ENCODE measurements around the gene C8A. TPM values are rescaled to one million over a fixed set of nuclear protein-coding genes. Genes with fewer than 3 reads are reported as not detected.

C8A gene
- total RNA-seq, 1 experiment from 2014 or later: not detected

DNA sequence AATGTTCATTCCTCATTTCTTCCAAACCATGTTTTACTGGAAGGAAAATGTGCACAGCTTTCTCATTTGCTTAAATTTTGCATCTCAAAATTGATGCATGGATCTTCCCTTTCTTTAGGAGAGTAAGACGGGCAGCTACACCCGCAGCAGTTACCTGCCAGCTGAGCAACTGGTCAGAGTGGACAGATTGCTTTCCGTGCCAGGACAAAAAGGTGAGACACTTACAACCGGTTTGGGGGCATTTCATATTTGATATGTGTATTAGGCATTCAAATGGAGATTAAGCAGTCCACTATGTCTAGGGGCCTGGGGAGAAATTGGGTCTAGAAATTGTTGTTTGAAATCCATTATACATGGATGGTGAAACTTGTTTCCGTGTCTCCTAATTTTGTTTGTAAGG, 12.9 kb downstream of the C8A start:
- Histone ChIP-seq H3K14ac (ENCODE audit: insufficient read depth, low read length) (no peak overlapping the region), H4K20me1 (ENCODE audit: control insufficient read depth, insufficient read depth, insufficient read length) (no peaks in the 10 kb centered on the region), H4K8ac (replicated peaks; ENCODE audit: insufficient read length, low read depth, low read length) (no peak overlapping the region), H4K91ac (ENCODE audit: insufficient read length, low read depth, low read length) (no peak overlapping the region), H3K79me1 (ENCODE audit: insufficient read depth, low read depth, low read length, poor library complexity, severe bottlenecking) (no peaks in the 10 kb centered on the region), H3K23me2 (ENCODE audit: insufficient read length, low read depth, low read length, poor library complexity, severe bottlenecking) (no peaks in the 10 kb centered on the region), H3K23ac (ENCODE audit: insufficient read length, low read depth, low read length) (no peak overlapping the region), H3K9me3 (ENCODE audit: control insufficient read depth, low read depth, low read length) (no peaks in the 10 kb centered on the region), H3K79me2 (ENCODE audit: insufficient read depth, low read length) (no peaks in the 10 kb centered on the region), H3K18ac (ENCODE audit: insufficient read length, low read depth, low read length) (no peak overlapping the region), H3K27ac (ENCODE audit: insufficient read length, low read depth, low read length) (no peak overlapping the region), H2BK5ac (ENCODE audit: insufficient read length, low read length) (no peak overlapping the region), H3K56ac (ENCODE audit: insufficient read length, low read depth, low read length) (no peak overlapping the region), H2BK120ac (ENCODE audit: low read depth, low read length, poor library complexity, severe bottlenecking) (no peak overlapping the region), H4K5ac (ENCODE audit: insufficient read length, low read depth, low read length) (no peak overlapping the region), H2BK20ac (ENCODE audit: low read depth, low read length, poor library complexity, severe bottlenecking) (no peak overlapping the region), H3T11ph (ENCODE audit: low read length) (no peak overlapping the region), H3K9ac (ENCODE audit: extremely low read depth, insufficient read length, low read length) (no peak overlapping the region), H2AFZ (ENCODE audit: low read length) (no peak overlapping the region), H2AK5ac (ENCODE audit: insufficient read length, low read length) (no peak overlapping the region), H2BK15ac (ENCODE audit: low read depth, low read length) (no peak overlapping the region), H3K4ac (ENCODE audit: low read depth, low read length) (no peak overlapping the region), H3K27me3 (ENCODE audit: insufficient read depth, low read length) (no peaks in the 10 kb centered on the region), H3K4me2 (ENCODE audit: insufficient read depth, insufficient read length, low read length) (no peak overlapping the region), H2BK12ac (ENCODE audit: insufficient read length, low read depth, low read length) (no peak overlapping the region), H3K4me1 (ENCODE audit: insufficient read depth, low read length) (no peaks in the 10 kb centered on the region)
- TF ChIP-seq, protein P1, sequence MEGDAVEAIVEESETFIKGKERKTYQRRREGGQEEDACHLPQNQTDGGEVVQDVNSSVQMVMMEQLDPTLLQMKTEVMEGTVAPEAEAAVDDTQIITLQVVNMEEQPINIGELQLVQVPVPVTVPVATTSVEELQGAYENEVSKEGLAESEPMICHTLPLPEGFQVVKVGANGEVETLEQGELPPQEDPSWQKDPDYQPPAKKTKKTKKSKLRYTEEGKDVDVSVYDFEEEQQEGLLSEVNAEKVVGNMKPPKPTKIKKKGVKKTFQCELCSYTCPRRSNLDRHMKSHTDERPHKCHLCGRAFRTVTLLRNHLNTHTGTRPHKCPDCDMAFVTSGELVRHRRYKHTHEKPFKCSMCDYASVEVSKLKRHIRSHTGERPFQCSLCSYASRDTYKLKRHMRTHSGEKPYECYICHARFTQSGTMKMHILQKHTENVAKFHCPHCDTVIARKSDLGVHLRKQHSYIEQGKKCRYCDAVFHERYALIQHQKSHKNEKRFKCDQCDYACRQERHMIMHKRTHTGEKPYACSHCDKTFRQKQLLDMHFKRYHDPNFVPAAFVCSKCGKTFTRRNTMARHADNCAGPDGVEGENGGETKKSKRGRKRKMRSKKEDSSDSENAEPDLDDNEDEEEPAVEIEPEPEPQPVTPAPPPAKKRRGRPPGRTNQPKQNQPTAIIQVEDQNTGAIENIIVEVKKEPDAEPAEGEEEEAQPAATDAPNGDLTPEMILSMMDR (conservative IDR thresholded peaks at IDR 0.05): no peak
- Mint-ChIP-seq H3K9me3 (no peaks in the 10 kb centered on the region), H3K27me3 (ENCODE audit: low read depth) (no peaks in the 10 kb centered on the region; the same call in 1 of the 2 replicates), H3K4me1 (no peaks in the 10 kb centered on the region), H3K36me3 (ENCODE audit: insufficient read depth in 1 of 3, low read depth in 3 of 3) (no peaks in the 10 kb centered on the region), H3K4me3 (no peak overlapping the region), H3K27ac (no peak overlapping the region)
- DNase-seq: no peak
- WGBS (ENCODE audit: extremely low coverage, insufficient read length, low lambda C conversion rate): no CpG with 5 or more reads among the region's 5 CpGs

Data from H9 (cell line).